DMS 273 (cell line): ENCODE data around the gene PCDHGA1.
"Not testable (repeated sequence)": the region's sequence is repeated elsewhere in the genome, so short reads cannot be mapped to it uniquely, and the experiment has no call there.

Source experiments
- DNase-seq: peaks from one replicate; lab custom pipeline; 2025; ENCODE audit not compliant: unreplicated experiment; lab: John Stamatoyannopoulos, UW

The PCDHGA1 gene

DNA sequence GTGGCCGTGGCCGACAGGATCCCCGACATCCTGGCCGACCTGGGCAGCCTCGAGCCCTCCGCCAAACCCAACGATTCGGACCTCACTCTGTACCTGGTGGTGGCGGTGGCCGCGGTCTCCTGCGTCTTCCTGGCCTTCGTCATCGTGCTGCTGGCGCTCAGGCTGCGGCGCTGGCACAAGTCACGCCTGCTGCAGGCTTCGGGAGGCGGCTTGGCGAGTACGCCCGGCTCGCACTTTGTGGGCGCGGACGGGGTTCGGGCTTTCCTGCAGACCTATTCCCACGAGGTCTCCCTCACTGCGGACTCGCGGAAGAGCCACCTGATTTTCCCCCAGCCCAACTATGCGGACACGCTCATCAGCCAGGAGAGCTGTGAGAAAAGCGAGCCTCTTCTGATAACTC, 15.7 kb downstream of the PCDHGA1 start:
- not testable (repeated sequence) for DNase-seq

- peak; percentile 88 for DNase-seq
Measured at GRCh38 chr5:141349917-141350619, 19.8 kb downstream of the PCDHGA1 start, which contains the start of gene PCDHGB1. TSS of gene PCDHGB1 (plus strand) at chr5:141350099. CDS start at chr5:141350261, 162 bp downstream.

DNA sequence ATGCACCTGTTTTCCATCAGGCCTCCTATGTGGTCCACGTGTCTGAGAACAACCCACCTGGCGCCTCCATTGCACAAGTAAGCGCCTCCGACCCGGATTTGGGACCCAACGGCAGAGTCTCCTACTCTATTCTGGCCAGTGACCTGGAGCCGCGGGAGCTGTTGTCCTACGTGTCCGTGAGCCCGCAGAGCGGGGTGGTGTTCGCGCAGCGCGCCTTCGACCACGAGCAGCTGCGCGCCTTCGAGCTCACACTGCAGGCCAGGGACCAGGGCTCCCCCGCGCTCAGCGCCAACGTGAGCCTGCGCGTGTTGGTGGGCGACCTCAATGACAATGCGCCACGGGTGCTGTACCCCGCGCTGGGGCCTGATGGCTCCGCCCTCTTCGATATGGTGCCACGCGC, 21.3 kb downstream of the PCDHGA1 start:
- DNase-seq: no peak

DNA sequence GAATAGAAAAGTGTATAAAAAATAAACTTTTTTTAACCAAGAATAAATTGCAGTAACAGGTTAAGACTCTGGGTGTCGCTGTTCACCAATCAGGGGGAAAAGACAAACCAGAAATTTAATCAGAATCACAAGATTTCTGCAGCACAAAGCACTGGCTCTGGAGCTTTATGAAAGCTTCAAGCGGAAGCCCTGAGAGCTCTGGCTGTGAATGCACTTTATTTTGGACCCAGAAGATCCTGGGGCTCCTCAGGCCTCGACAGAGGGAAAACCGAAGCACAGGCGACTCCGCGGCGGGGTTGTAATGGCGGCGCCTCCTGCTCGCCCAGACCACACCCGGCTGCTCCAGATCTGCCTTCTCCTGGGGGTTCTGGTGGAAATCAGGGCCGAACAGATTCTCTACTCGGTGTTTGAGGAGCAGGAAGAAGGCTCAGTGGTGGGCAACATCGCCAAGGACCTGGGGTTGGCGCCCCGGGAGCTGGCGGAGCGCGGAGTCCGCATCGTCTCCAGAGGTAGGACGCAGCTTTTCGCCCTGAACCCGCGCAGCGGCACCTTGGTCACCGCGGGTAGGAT, 24.7 kb downstream of the PCDHGA1 start, which contains the start of gene PCDHGA4:
PCDHGA4 (plus strand) TSS at position 122 of the 570 bp plus-strand sequence; CDS start at position 209, 87 bp downstream.
- peak; percentile 13 for DNase-seq

DNA sequence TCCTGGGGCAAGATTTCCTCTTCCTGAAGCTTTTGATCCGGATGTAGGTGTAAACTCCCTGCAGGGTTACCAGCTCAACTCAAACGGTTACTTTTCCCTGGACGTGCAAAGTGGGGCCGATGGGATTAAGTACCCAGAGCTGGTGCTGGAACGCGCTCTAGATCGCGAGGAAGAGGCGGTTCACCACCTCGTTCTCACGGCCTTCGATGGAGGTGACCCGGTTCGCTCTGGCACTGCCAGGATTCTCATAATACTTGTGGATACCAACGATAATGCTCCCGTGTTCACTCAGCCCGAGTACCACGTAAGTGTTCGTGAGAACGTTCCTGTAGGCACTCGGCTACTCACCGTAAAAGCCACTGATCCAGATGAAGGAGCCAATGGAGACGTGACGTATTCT, 25.3 kb downstream of the PCDHGA1 start:
- no peak for DNase-seq

GRCh38 chr5:141356133-141356532, 25.8 kb downstream of the PCDHGA1 start:
- DNase-seq: no peak

DNA sequence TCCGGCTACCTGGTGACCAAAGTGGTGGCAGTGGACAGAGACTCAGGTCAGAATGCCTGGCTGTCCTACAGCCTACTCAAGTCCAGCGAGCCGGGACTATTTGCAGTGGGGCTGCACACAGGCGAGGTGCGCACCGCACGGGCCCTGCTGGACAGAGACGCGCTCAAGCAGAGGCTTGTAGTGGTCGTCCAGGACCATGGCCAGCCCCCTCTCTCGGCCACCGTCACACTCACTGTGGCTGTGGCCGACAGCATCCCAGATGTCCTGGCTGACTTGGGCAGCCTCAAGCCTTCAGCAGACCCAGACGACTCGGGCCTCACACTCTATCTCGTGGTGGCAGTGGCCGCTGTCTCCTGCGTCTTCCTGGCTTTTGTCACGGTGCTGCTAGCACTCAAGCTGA, 26.6 kb downstream of the PCDHGA1 start:
- DNase-seq: no peak

- peak; percentile 11 for DNase-seq
Measured at GRCh38 chr5:141359790-141360426, 29.6 kb downstream of the PCDHGA1 start, which contains the start of gene PCDHGB2. TSS of gene PCDHGB2 (plus strand) at chr5:141359994. CDS start at chr5:141360136, 142 bp downstream.

DNA sequence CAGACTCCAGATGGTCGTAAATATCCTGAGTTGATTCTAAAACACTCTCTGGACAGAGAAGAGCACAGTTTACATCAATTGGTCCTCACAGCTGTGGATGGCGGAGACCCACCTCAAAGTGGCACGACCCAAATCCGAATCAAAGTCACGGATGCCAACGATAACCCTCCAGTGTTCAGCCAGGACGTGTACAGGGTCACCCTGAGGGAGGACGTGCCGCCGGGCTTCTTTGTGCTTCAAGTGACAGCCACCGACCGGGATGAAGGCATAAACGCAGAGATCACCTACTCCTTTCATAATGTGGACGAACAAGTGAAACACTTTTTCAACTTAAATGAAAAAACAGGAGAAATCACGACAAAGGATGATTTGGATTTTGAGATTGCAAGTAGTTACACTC, 30.4 kb downstream of the PCDHGA1 start:
- no peak for DNase-seq

DNA sequence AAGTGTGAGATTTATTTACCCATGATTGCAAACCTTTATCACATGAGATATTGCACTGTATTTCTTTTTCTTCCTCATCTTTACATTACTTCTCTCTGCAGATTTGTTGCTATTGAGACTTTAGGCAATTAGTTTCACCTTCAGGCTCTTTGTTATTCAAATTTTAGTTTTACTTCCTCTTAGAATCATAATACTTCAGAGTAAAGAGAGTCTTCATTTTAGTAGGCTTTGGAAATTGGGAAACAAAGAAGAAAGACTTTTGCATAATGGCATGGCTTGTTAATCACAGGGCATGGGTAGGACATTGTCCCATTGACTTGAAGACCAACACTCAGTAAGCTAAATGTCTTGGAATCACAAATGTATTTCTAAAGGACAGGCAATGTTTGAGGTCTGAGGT, 32.4 kb downstream of the PCDHGA1 start:
- no peak for DNase-seq

- DNase-seq: no peak
Measured at GRCh38 chr5:141363952-141364660, 33.8 kb downstream of the PCDHGA1 start, which contains the start of gene PCDHGA5. TSS of gene PCDHGA5 (plus strand) at chr5:141364162. CDS start at chr5:141364331, 169 bp downstream.

DNA sequence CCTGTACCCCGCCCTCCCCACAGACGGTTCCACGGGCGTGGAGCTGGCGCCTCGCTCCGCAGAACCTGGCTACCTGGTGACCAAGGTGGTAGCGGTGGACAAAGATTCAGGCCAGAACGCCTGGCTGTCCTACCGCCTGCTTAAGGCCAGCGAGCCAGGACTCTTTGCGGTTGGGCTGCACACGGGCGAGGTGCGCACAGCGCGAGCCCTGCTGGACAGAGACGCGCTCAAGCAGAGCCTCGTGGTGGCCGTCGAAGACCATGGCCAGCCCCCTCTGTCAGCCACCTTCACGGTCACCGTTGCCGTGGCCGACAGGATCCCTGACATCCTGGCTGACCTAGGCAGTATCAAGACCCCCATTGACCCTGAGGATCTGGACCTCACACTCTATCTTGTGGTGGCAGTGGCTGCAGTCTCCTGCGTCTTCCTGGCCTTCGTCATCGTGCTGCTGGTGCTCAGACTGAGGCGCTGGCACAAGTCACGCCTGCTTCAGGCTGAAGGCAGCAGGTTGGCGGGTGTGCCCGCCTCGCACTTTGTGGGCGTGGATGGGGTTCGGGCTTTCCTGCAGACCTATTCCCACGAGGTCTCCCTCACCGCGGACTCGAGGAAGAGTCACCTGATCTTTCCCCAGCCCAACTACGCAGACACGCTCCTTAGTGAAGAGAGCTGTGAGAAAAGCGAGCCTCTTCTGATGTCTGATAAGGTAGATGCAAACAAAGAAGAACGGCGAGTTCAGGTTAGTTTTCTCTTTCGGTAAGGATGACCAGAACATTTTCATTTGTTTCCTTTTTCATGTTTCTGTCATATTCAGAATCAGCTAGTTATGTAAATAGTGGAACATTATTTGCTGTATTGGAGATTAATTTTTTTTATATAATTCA, 35.9 kb downstream of the PCDHGA1 start:
- no peak for DNase-seq

DNA sequence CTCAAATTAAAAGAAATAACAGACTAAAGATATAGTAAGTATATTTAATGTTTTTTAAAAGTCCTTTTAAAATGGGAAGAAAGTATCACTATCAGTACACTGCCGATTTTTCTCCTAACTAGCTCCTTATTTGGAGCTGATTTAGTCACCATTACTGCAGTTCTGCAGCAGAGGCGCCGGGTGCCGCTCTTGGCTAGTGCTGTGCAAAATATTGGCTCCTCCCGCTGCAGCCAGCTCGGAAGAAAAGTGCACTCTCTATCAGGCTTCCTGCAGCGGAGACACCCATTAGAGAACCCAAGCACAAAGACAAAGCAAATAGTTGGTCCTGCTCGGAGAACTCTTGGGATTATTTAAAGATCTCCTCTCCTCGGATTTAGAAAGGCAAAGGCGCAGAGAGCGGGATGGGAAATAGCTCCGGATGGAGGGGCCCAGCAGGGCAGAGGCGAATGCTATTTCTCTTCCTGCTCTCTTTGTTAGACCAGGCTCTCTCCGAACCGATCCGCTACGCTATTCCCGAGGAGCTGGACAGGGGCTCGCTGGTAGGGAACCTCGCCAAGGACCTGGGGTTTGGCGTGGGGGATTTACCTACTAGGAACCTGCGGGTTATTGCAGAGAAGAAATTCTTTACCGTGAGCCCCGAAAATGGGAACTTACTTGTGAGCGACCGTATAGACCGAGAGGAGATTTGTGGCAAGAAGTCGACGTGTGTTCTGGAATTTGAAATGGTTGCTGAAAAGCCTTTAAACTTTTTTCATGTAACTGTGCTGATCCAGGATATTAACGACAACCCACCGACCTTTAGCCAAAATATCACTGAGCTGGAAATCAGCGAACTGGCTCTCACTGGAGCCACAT, 39.9 kb downstream of the PCDHGA1 start, which contains the start of gene PCDHGB3:
PCDHGB3 (plus strand) TSS at position 249 of the 855 bp plus-strand sequence; CDS start at position 402, 153 bp downstream.
- no peak for DNase-seq

DNA sequence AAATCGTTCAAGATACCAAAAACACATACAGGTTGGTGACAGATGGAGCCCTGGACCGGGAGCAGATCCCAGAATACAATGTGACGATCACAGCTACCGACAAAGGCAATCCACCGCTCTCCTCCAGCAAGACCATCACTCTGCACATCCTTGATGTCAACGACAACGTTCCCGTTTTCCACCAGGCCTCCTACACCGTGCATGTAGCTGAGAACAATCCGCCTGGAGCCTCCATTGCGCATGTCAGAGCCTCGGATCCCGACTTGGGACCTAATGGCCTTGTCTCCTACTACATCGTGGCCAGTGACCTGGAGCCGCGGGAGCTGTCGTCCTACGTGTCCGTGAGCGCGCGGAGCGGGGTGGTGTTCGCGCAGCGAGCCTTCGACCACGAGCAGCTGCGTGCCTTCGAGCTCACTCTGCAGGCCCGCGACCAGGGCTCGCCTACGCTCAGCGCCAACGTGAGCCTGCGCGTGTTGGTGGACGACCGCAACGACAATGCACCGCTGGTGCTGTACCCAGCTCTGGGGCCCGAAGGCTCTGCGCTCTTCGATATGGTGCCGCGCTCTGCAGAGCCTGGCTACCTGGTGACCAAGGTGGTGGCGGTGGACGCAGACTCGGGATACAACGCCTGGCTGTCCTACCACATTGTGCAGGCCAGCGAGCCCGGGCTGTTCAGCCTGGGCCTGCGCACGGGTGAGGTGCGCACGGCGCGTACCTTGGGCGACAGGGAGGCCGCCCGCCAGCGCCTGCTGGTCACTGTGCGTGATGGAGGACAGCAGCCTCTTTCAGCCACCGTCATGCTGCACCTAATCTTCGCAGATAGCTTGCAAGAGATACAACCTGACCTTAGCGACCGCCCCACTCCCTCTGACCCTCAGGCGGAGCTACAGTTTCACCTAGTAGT, 41.5 kb downstream of the PCDHGA1 start:
- no peak for DNase-seq

DNA sequence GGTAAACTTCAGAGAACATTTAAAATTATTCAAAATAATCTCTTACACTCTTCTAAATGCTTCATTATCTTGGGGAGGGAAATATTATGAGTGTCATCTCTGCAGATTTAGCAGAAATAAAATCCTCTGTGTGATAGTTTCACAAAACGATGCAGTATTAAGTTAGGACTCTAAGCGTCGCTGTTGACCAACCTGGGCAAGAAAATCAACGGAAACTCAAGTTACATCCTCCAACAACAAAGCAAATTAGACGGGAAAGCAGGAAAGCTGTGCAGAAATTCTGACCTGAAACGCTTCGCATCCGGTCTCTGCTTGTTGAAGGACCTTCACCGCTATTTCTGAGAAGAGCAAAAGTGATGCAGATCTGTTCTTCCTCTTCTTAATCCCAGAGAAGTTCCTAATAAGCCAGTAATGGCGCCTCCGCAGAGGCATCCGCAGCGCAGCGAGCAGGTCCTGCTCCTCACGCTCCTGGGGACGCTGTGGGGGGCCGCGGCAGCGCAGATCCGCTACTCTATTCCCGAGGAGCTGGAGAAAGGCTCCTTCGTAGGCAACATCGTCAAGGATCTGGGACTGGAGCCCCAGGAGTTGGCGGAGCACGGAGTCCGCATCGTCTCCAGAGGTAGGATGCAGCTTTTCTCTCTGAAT, 43.5 kb downstream of the PCDHGA1 start, which contains the start of gene PCDHGA6:
PCDHGA6 (plus strand) TSS at position 219 of the 645 bp plus-strand sequence; CDS start at position 412, 193 bp downstream.
- no peak for DNase-seq

GRCh38 chr5:141374627-141375026, 44.3 kb downstream of the PCDHGA1 start:
- DNase-seq: no peak

- not testable (repeated sequence) for DNase-seq
Measured at GRCh38 chr5:141375444-141376155, 45.3 kb downstream of the PCDHGA1 start.
